ENCODE results near the gene ANXA6. TPM values are rescaled to one million over a fixed set of nuclear protein-coding genes. Genes with fewer than 3 reads are reported as not detected.

The ANXA6 gene
- total and polyA plus RNA-seq, 10 of the 15 experiments (the other 5 are each of a cell fraction or from before 2014, with no cell fraction given): 44.0 to 571 (median 465) TPM

DNA sequence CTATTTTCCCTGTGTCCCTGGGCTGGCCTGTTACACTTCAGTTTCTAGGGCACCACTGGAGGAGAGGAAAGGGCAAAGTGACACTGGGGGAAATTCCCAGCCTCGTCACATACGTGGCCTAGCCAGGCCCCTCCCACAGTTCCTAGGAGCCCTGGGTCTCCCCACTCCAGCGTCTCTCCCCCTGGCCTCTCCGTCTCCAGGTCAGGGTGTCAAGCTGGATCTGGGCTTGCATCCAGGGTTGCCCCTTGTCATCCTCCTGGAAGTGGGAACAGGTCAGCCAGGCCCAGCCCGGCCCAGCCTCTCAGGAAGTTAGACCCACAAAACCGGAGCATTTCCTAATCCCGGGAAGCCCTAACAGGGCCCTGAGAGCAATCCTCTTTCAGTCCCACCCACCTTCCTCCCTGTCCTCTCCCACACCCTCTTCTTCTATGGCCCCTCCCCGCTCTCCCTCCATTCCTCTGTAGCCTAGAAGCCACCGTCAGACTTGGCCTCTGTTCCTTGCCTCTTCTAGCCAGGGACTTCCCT is 72.0 kb downstream of the ANXA6 start (continued):
- TF ChIP-seq, protein P1, sequence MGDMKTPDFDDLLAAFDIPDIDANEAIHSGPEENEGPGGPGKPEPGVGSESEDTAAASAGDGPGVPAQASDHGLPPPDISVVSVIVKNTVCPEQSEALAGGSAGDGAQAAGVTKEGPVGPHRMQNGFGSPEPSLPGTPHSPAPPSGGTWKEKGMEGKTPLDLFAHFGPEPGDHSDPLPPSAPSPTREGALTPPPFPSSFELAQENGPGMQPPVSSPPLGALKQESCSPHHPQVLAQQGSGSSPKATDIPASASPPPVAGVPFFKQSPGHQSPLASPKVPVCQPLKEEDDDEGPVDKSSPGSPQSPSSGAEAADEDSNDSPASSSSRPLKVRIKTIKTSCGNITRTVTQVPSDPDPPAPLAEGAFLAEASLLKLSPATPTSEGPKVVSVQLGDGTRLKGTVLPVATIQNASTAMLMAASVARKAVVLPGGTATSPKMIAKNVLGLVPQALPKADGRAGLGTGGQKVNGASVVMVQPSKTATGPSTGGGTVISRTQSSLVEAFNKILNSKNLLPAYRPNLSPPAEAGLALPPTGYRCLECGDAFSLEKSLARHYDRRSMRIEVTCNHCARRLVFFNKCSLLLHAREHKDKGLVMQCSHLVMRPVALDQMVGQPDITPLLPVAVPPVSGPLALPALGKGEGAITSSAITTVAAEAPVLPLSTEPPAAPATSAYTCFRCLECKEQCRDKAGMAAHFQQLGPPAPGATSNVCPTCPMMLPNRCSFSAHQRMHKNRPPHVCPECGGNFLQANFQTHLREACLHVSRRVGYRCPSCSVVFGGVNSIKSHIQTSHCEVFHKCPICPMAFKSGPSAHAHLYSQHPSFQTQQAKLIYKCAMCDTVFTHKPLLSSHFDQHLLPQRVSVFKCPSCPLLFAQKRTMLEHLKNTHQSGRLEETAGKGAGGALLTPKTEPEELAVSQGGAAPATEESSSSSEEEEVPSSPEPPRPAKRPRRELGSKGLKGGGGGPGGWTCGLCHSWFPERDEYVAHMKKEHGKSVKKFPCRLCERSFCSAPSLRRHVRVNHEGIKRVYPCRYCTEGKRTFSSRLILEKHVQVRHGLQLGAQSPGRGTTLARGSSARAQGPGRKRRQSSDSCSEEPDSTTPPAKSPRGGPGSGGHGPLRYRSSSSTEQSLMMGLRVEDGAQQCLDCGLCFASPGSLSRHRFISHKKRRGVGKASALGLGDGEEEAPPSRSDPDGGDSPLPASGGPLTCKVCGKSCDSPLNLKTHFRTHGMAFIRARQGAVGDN (IDR thresholded peaks at IDR 0.05): peak; percentile 42; the same call in 1 of the 2 replicates
- TF ChIP-seq TBL1XR1 (IDR thresholded peaks at IDR 0.05; ENCODE audit: low read depth, low read length): no peak
- TF ChIP-seq IKZF1 (conservative IDR thresholded peaks at IDR 0.05): peak; percentile 90
- no peak for TF ChIP-seq ZNF622 (IDR thresholded peaks at IDR 0.05)
- TF ChIP-seq BRCA1 (IDR thresholded peaks at IDR 0.05; ENCODE audit: low read depth, low read length): no peak
- TF ChIP-seq HDGF (IDR thresholded peaks at IDR 0.05): peak; percentile 68; the same call in 1 of the 2 replicates
- 0 out of 2 replicates have a peak, but pooled peaks have one; percentile 37 for TF ChIP-seq MLLT1 (IDR thresholded peaks at IDR 0.05)
- TF ChIP-seq BACH1 (IDR thresholded peaks at IDR 0.05; ENCODE audit: borderline replicate concordance): no peak
- no peak for TF ChIP-seq ZBTB40 (IDR thresholded peaks at IDR 0.05; ENCODE audit: borderline replicate concordance)
- TF ChIP-seq, protein P2, sequence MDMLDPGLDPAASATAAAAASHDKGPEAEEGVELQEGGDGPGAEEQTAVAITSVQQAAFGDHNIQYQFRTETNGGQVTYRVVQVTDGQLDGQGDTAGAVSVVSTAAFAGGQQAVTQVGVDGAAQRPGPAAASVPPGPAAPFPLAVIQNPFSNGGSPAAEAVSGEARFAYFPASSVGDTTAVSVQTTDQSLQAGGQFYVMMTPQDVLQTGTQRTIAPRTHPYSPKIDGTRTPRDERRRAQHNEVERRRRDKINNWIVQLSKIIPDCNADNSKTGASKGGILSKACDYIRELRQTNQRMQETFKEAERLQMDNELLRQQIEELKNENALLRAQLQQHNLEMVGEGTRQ (IDR thresholded peaks at IDR 0.05; ENCODE audit: borderline replicate concordance, low read depth, low read length): no peak
- no peak for TF ChIP-seq TAF1 (IDR thresholded peaks at IDR 0.05; ENCODE audit: borderline replicate concordance, low read depth, low read length)
- no peak for TF ChIP-seq KDM1A (IDR thresholded peaks at IDR 0.05; ENCODE audit: borderline replicate concordance)
- TF ChIP-seq ATF7 (IDR thresholded peaks at IDR 0.05; ENCODE audit: low read depth): 0 out of 2 replicates have a peak, but pooled peaks have one; percentile 23
- TF ChIP-seq NFIC (IDR thresholded peaks at IDR 0.05; ENCODE audit: low read depth, low read length): no peak
- TF ChIP-seq STAT3 (IDR thresholded peaks at IDR 0.05; ENCODE audit: low read depth, low read length): 0 out of 2 replicates have a peak, but pooled peaks have one; percentile 13
- TF ChIP-seq NBN (IDR thresholded peaks at IDR 0.05): peak; percentile 66; the same call in 1 of the 2 replicates
- TF ChIP-seq STAT1 (conservative IDR thresholded peaks at IDR 0.05): no peak
- TF ChIP-seq ZNF217 (IDR thresholded peaks at IDR 0.05): no peak
- TF ChIP-seq, protein P3, sequence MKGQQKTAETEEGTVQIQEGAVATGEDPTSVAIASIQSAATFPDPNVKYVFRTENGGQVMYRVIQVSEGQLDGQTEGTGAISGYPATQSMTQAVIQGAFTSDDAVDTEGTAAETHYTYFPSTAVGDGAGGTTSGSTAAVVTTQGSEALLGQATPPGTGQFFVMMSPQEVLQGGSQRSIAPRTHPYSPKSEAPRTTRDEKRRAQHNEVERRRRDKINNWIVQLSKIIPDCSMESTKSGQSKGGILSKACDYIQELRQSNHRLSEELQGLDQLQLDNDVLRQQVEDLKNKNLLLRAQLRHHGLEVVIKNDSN (IDR thresholded peaks at IDR 0.05; ENCODE audit: borderline replicate concordance, extremely low read length, insufficient read depth, low read depth, low read length): no peak
